Raji (cell line): Measurements from ENCODE around the gene MGAT5B.

Source experiments
- POLR2A ChIP-seq: IDR thresholded peaks from 2 replicates; pipeline ENCODE4 v1.6.1; 2011; ENCODE audit warnings: low read depth, low read length, control low read depth; ENCODE audit not compliant: insufficient read depth

MGAT5B gene

GRCh38 chr17:76935331-76935730, 67.1 kb downstream of the MGAT5B start:
- no peak for TF ChIP-seq POLR2A

GRCh38 chr17:76937238-76937637, 69.0 kb downstream of the MGAT5B start:
- TF ChIP-seq POLR2A = no peak

- TF ChIP-seq POLR2A = no peak
Measured at GRCh38 chr17:76938009-76938408, 69.8 kb downstream of the MGAT5B start.

- TF ChIP-seq POLR2A = no peak
Measured at GRCh38 chr17:76940295-76940694, 72.1 kb downstream of the MGAT5B start.

- TF ChIP-seq POLR2A = no peak
Measured at GRCh38 chr17:76940738-76941350, 72.6 kb downstream of the MGAT5B start.

GRCh38 chr17:76943202-76943601, 75.0 kb downstream of the MGAT5B start:
- TF ChIP-seq POLR2A = no peak

- no peak for TF ChIP-seq POLR2A
Measured at GRCh38 chr17:76943781-76944213, 75.6 kb downstream of the MGAT5B start.

- TF ChIP-seq POLR2A = no peak
Measured at GRCh38 chr17:76944477-76944876, 76.3 kb downstream of the MGAT5B start.

GRCh38 chr17:76946111-76946771, 78.0 kb downstream of the MGAT5B start:
- no peak for TF ChIP-seq POLR2A

GRCh38 chr17:76946772-76947135, 78.5 kb downstream of the MGAT5B start:
- no peak for TF ChIP-seq POLR2A

- no peak for TF ChIP-seq POLR2A
Measured at GRCh38 chr17:76947309-76947708, 79.1 kb downstream of the MGAT5B start.

GRCh38 chr17:76947771-76948170, 79.6 kb downstream of the MGAT5B start:
- no peak for TF ChIP-seq POLR2A

GRCh38 chr17:76948301-76948700, 80.1 kb downstream of the MGAT5B start:
- TF ChIP-seq POLR2A = no peak

GRCh38 chr17:76948726-76949342, 80.6 kb downstream of the MGAT5B start:
- TF ChIP-seq POLR2A = no peak

GRCh38 chr17:76949913-76950695, 81.9 kb downstream of the MGAT5B start:
- TF ChIP-seq POLR2A = no peak
